Tibial nerve (tissue), 4 donors: ENCODE results near the gene IL1A. TPM values are rescaled to one million over a fixed set of nuclear protein-coding genes. Genes with fewer than 3 reads are reported as not detected.

Source experiments
- DNase-seq, 2 donors: peaks; one replicate each; pipeline ENCODE4 v3.0.0-alpha.2; 2019; ENCODE audit warnings: low spot score in 2 of 2
- H3K27ac ChIP-seq, 4 donors: fragments of 200-600 bp; sonication (generic) in 3 of 4; one replicate each; pipeline ENCODE4 v1.5.1; 2017 to 2019; ENCODE audit warnings: mild to moderate bottlenecking in 1 of 4
- H3K27me3 ChIP-seq, 2 donors: fragments of 200-600 bp; sonication (generic) in 1 of 2; one replicate each; pipeline versions ENCODE4 v1.5.1 to v1.6.0; 2017 to 2019
- H3K36me3 ChIP-seq, 3 donors: fragments of 200-600 bp; sonication (generic); one replicate each; pipeline ENCODE4 v1.5.1; 2018 to 2019
- H3K4me1 ChIP-seq, 4 donors: fragments of 200-600 bp; sonication (generic) in 3 of 4; one replicate each; pipeline ENCODE4 v1.5.1; 2017 to 2019
- H3K4me3 ChIP-seq, 4 donors: fragments of 200-600 bp; sonication (generic) in 3 of 4; one replicate each; pipeline ENCODE4 v1.5.1; 2017 to 2019; ENCODE audit warnings: mild to moderate bottlenecking in 1 of 4, moderate library complexity in 1 of 4
- H3K9me3 ChIP-seq, 4 donors: fragments of 200-600 bp; sonication (generic) in 3 of 4; one replicate each; pipeline ENCODE4 v1.5.1; 2017 to 2019
- EP300 ChIP-seq, 2 donors: sonication (generic); formaldehyde crosslinking; IDR thresholded peaks; one replicate each; pipeline ENCODE4 v1.6.1; 2017; ENCODE audit warnings: antibody characterized with exemption in 2 of 2, mild to moderate bottlenecking in 1 of 2
- POLR2A ChIP-seq, 2 donors: fragments of 450-650 bp; IDR thresholded peaks; one replicate each; pipeline ENCODE4 v1.6.1; 2017; ENCODE audit warnings: antibody characterized with exemption in 2 of 2, mild to moderate bottlenecking in 2 of 2, moderate library complexity in 2 of 2
- WGBS, 2 donors: methylation state at CpG; one replicate each; pipeline ENCODE4 v1.1.5; 2018; 5-methylcytosine and 5-hydroxymethylcytosine counted together
- total RNA-seq, 4 donors: library from RNA; depleted of rRNA; stranded (reverse); fragments of >200 nt; gene quantifications; one replicate each; pipeline ENCODE4 v1.1.0, GENCODE V29; 2016
- TF ChIP-seq, protein P1 (sequence below), 5 experiments: fragments of 200-600 bp in 3 of 5; fragments of 450-650 bp in 2 of 5; sonication (generic) in 3 of 5; IDR thresholded peaks; one replicate each; pipeline ENCODE4 v1.5.1; 2016 to 2019; ENCODE audit warnings: antibody characterized with exemption in 5 of 5, mild to moderate bottlenecking in 3 of 5, moderate library complexity in 2 of 5

The IL1A gene
- total RNA-seq, 4 donors from 2014 or later, result 1.1 TPM; not detected in 3

- WGBS, 2 donors, result 78 to 81% methylated on average over 4 of the region's 4 CpGs
- Histone ChIP-seq H3K36me3 (no peaks in the 10 kb centered on the region), H3K27me3 (no peaks in the 10 kb centered on the region), H3K4me1 (peaks cover 0 to 4% (median 0%) of the 10 kb centered on the region in 4 donors), H3K9me3 (no peaks in the 10 kb centered on the region), H3K4me3 (no peak overlapping the region), H3K27ac (no peak overlapping the region)
- TF ChIP-seq, protein P1, sequence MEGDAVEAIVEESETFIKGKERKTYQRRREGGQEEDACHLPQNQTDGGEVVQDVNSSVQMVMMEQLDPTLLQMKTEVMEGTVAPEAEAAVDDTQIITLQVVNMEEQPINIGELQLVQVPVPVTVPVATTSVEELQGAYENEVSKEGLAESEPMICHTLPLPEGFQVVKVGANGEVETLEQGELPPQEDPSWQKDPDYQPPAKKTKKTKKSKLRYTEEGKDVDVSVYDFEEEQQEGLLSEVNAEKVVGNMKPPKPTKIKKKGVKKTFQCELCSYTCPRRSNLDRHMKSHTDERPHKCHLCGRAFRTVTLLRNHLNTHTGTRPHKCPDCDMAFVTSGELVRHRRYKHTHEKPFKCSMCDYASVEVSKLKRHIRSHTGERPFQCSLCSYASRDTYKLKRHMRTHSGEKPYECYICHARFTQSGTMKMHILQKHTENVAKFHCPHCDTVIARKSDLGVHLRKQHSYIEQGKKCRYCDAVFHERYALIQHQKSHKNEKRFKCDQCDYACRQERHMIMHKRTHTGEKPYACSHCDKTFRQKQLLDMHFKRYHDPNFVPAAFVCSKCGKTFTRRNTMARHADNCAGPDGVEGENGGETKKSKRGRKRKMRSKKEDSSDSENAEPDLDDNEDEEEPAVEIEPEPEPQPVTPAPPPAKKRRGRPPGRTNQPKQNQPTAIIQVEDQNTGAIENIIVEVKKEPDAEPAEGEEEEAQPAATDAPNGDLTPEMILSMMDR (IDR thresholded peaks at IDR 0.05), result no peak
- DNase-seq, result no peak
Observed at GRCh38 chr2:112787729-112788393, 3.6 kb upstream of the IL1A start.

DNA sequence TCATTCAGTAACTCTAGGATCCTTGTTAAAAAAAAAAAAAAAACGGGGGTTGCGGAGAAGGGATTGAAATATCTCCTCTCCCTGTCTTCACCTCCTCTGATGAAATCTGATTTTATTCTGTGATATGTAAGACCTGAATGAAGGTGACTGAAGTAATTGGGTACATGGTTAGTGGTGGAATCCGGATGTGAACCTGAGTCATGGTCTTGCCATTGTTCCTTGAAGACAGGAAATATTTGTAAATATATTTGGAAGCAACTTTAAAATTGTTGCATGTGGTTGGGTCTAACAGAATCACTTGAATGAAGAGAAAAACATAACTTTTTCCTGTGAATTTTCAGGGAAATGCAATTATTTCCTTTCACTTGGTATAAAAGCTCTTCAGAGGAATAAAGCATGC, 3.0 kb upstream of the IL1A start:
- TF ChIP-seq, protein P1 (IDR thresholded peaks at IDR 0.05), result no peak
- TF ChIP-seq POLR2A (IDR thresholded peaks at IDR 0.05) (no peak), EP300 (IDR thresholded peaks at IDR 0.05) (no peak)
- Histone ChIP-seq H3K36me3 (no peaks in the 10 kb centered on the region), H3K4me1 (peaks cover 0 to 4% (median 0%) of the 10 kb centered on the region in 4 donors), H3K27me3 (no peaks in the 10 kb centered on the region), H3K4me3 (no peak overlapping the region), H3K27ac (no peak overlapping the region), H3K9me3 (no peaks in the 10 kb centered on the region)
- DNase-seq, result no peak
- WGBS, 2 donors, result 78 to 91% methylated on average over 3 of the region's 3 CpGs

DNA sequence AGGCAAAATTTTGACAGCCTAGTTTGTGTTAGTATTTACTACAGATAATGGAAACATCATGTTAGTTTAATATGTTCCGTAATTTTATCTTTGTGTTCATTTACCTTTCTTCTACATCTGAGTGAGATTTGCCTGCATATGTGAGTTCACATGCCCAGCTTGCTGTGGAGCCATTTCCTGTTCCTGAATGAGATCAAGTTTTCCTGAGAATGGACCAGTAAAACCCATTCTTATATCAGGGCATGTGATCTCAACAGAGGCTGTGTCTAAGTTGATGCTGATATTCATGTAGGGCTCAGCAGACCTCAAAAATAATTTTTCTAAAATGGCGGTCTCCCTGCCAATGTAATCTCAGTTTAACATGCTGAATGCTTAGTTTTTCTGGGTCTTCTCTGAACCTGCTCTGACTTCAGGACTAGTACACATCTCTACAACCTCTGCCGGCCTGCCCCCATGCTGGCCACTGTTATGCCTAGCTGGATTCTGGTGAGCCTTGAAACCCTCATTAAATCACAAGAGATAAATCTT, 1.0 kb downstream of the IL1A start:
- 94 to 98% methylated on average over 3 of the region's 3 CpGs for WGBS, 2 donors
- H3K4me1 ChIP-seq, result peaks cover 0 to 4% (median 0%) of the 10 kb centered on the region in 4 donors
- no peak overlapping the region for H3K27ac ChIP-seq
- no peaks in the 10 kb centered on the region for H3K36me3 ChIP-seq
- H3K4me3 ChIP-seq, result no peak overlapping the region
- H3K9me3 ChIP-seq, result no peaks in the 10 kb centered on the region
- TF ChIP-seq, protein P1 (IDR thresholded peaks at IDR 0.05), result no peak
- TF ChIP-seq EP300 (IDR thresholded peaks at IDR 0.05) (no peak), POLR2A (IDR thresholded peaks at IDR 0.05) (no peak)
- no peaks in the 10 kb centered on the region for H3K27me3 ChIP-seq
- DNase-seq, result no peak

GRCh38 chr2:112782234-112782799, 2.0 kb downstream of the IL1A start:
- H3K27me3 ChIP-seq, result no peaks in the 10 kb centered on the region
- H3K4me1 ChIP-seq, result peaks cover 0 to 4% (median 0%) of the 10 kb centered on the region in 4 donors
- no peak for DNase-seq
- H3K27ac ChIP-seq, result no peak overlapping the region
- 81 to 86% methylated on average over 3 of the region's 3 CpGs for whole genome bisulfite sequencing, 2 donors
- H3K4me3 ChIP-seq, result no peak overlapping the region
- no peaks in the 10 kb centered on the region for H3K36me3 ChIP-seq
- TF ChIP-seq, protein P1 (IDR thresholded peaks at IDR 0.05), result no peak
- no peak for TF ChIP-seq EP300 (IDR thresholded peaks at IDR 0.05)
- no peak for TF ChIP-seq POLR2A (IDR thresholded peaks at IDR 0.05)
- no peaks in the 10 kb centered on the region for H3K9me3 ChIP-seq

- H3K4me1 ChIP-seq, result peaks cover 0 to 4% (median 0%) of the 10 kb centered on the region in 4 donors
- no peaks in the 10 kb centered on the region for H3K27me3 ChIP-seq
- no peaks in the 10 kb centered on the region for H3K36me3 ChIP-seq
- no peak for TF ChIP-seq EP300 (IDR thresholded peaks at IDR 0.05)
- TF ChIP-seq, protein P1 (IDR thresholded peaks at IDR 0.05), result no peak
- TF ChIP-seq POLR2A (IDR thresholded peaks at IDR 0.05), result no peak
- DNase-seq, result no peak
- H3K27ac ChIP-seq, result no peak overlapping the region
- 80 to 82% methylated on average over 1 of the region's 1 CpG for WGBS, 2 donors
- no peak overlapping the region for H3K4me3 ChIP-seq
- no peaks in the 10 kb centered on the region for H3K9me3 ChIP-seq
Observed at GRCh38 chr2:112779598-112779997, 4.7 kb downstream of the IL1A start.
